ENCODE results near the gene GRK4.
"Not testable (repeated sequence)": the region's sequence is repeated elsewhere in the genome, so short reads cannot be mapped to it uniquely, and the experiment has no call there.

The GRK4 gene

DNA sequence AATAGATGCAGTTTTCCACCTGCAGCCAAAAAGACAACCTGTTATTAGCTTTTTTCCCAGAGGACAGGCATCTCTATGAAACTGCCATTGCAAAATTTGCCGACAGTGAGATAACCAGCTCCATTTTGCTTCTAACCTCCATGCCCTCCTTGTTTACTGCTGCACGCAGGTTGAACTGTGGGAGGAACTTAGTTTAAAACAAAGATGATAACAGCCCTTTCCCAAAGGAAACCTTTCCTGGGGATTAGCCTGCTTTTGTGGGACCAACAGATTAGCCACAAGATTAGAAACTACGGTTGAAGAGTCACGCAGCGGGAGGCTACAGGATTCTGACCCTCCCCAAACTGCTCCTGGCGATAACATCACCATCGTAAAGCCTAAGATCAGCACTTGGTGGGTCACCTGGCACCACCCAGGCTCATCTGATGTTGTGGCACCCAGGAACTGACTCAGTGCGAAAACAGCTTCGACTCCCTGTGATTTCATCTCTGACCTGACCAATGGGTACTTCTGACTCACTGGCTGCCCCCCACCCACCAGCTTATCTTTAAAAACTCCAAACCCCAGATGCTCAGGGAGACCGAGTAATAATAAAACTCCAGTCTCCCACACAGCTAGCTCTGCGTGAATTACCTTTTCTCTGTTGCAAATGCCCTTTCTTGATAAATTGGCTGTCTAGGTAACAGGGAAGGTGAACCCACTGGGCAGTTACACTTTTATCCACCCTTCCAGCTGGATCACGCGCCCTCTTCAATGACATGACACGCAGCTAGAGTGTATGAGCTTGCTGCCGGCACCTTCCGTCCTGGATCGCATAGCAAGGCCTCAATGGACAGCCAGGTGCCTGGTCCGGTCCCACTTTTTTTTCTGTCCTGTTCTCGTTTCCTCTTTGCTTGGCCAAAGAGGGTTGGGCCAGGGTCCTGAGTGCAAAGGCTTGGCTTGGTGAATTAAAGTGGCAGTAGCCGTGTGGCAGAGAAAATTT is 27.3 kb upstream of the GRK4 start:
- H3K27ac Mint-ChIP-seq = peak overlapping the region; percentile 94
- DNase-seq (ENCODE audit: low spot score in 2 of 2) (peak; percentile 59 to 90), ATAC-seq (peak; percentile 78)
- H3K4me1 Mint-ChIP-seq = peaks cover 62% of the 10 kb centered on the region
- H3K4me3 Mint-ChIP-seq = peak overlapping the region; percentile 98
- peaks cover 2% of the 10 kb centered on the region for H3K9me3 Mint-ChIP-seq
- peaks cover 96% of the 10 kb centered on the region for H3K36me3 Mint-ChIP-seq

DNA sequence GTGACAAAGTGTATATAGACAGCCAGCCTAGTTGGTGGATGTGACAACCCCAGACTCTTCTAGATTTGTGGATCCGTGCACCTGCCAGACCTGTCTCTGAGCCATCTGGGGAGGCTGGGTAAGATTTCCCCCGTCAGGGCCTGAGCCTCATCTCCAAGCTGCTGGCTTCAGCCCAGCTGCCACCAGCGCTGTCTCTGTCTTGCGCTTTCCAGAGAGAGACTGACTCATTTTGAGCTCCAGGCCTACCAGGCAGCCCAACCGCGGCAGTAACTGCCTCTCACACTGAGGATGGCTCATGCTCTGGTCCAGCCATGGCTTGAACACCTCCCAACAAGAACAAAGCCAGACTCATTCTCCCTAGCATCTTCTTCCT is 26.6 kb upstream of the GRK4 start:
- ATAC-seq = peak; percentile 72
- peak overlapping the region; percentile 98 for H3K4me3 Mint-ChIP-seq
- peak in 1 of 2 donors; percentile 55 for DNase-seq (ENCODE audit: low spot score in 2 of 2)
- peaks cover 96% of the 10 kb centered on the region for H3K36me3 Mint-ChIP-seq
- peaks cover 58% of the 10 kb centered on the region for H3K4me1 Mint-ChIP-seq
- H3K27ac Mint-ChIP-seq = peak overlapping the region; percentile 94
- H3K9me3 Mint-ChIP-seq = peaks cover 2% of the 10 kb centered on the region

DNA sequence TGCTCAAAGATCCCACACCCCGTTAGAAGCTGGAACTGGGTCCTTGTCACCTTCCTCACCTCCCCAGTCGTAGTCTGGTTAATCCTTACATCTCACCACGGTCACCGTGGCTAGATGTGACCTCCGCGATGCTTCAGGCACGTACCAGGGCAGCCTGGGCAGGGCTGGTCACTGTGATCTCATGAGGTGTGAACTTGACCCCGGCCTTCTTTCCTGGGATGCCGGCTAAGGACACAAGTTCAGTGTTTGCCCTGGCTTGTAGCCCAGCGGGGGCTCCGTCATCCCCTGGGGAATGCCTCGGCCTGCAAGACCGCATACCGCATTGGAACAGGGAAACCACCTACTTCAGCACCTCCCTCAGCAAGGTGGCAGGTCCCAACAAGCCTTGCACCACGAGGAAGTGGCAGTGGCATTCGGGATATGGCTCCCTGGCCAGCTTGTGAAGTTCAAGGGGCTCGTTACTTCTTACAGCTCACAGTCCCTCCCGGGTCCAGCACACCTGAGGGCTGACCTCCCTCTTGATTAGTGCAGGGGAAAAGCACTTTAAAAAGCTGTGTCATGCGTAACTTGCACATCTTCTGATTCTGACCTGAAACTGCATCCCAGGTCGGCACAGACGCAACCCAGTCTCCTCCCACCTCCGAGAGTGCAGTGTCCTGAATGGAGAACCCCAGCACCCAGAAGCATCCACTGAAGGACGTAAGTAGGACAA is 26.1 kb upstream of the GRK4 start:
- Mint-ChIP-seq H3K4me3 (peak overlapping the region; percentile 98), H3K36me3 (peaks cover 96% of the 10 kb centered on the region), H3K9me3 (peaks cover 2% of the 10 kb centered on the region), H3K4me1 (peaks cover 55% of the 10 kb centered on the region), H3K27ac (peak overlapping the region; percentile 94)
- ATAC-seq (no peak), DNase-seq (ENCODE audit: low spot score in 2 of 2) (peak; percentile 15 to 85)

DNA sequence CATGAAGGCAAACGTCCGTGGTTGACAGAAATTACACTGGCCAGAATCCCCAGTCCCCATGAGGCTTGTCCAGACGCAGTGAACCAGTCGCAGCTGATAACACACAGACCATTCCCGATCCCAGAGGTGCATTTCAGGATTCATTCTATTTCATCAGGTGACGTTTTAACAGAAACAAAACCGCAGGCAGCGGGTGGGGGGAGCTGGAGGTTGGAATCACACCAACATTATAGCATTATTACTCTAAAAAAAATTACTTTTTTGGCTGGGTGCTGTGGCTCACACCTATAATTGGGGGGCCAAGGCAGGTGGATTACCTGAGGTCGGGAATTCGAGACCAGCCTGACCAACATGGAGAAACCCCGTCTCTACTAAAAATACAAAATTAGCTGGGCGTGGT is 25.4 kb upstream of the GRK4 start:
- DNase-seq (ENCODE audit: low spot score in 2 of 2) = no peak
- ATAC-seq = no peak
- Mint-ChIP-seq H3K36me3 (peaks cover 96% of the 10 kb centered on the region), H3K27ac (peak overlapping the region; percentile 94), H3K9me3 (peaks cover 2% of the 10 kb centered on the region), H3K4me3 (peak overlapping the region; percentile 98), H3K4me1 (peaks cover 56% of the 10 kb centered on the region)

DNA sequence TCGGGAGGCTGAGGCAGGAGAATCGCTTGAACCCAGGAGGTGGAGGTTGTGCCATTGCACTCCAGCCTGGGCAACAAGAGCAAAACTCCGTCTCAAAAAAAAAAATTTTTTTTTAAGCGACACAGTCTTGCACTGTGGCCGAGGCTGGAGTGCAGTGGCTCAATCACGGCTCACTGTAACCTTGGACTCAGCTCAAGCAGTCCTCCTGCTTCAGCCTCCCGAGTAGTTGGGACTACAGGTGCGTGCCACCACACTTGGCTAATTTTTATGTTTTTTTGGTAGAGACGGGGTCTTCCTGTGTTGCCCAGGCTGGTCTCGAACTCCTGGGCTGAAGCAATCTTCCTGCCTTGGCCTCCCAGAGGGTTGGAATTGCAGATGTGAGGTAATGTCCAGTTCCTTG is 25.0 kb upstream of the GRK4 start:
- DNase-seq (ENCODE audit: low spot score in 2 of 2); ATAC-seq; H3K9me3 Mint-ChIP-seq: not testable (repeated sequence)
- Mint-ChIP-seq H3K4me3 (peak overlapping the region; percentile 98), H3K4me1 (peaks cover 57% of the 10 kb centered on the region), H3K36me3 (peaks cover 96% of the 10 kb centered on the region), H3K27ac (peak overlapping the region; percentile 94)

DNA sequence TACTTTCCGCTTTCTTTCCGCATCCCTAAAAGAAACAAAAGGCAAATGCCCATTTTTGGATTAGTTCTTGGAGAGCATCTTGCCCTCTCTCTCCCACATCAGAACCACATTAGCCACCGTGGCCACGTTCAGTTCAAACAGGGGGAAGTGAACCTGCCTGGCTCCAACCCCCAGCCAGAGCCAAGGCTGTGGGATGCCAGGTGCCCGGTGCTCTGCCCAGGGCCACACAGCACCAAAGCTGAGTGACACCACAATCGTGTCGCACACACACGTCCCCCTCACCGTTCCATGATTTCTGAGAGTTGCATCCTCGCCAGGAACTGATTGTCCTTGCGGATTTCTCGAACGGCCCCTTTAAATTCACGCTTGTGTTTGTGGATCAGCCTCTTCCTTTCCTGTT is 24.5 kb upstream of the GRK4 start:
- Mint-ChIP-seq H3K4me1 (peaks cover 61% of the 10 kb centered on the region), H3K9me3 (peaks cover 2% of the 10 kb centered on the region)
- no peak for DNase-seq (ENCODE audit: low spot score in 2 of 2)

DNA sequence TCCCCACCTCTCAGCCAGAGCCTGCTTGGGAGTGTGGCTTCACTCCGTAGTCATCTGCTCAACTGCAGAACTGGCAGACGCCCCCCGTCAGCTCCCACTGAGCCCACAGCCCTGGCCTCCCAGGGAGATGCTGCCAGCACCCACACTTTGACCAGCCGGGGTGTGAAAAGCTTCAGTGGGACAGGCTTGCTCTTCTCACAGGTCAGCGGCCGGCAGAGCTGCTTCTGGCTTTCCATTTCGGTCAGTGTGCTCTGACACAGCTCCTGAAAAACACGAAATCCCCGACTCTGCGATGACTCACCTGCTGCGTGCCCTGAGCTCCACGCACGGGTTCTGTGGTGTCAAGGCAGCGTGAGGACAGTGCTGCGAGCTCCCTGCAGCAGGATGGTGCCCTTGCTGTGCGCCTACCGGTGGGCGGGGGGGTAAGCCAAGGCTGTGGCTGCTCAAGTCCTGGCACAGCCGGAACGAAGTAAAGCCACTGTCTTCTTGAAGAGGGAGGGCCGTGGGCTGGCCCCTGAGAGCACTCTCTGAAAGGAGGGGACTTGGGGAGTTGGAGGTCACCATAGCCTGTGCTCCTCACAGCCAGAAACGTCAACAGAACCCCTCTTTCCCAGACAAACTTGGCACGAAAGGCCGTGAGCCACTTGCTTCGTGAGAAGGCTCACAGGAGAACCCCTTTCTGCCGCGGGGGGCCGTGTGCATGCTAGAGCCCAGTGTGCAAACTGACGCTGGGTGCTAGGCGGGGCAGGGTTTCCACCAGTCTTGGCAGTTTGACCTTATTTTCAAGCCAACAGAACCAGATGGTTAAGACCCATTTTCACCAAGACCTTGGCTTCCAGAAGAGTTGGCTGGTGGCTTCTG is 23.8 kb upstream of the GRK4 start:
- peaks cover 2% of the 10 kb centered on the region for H3K9me3 Mint-ChIP-seq
- peak overlapping the region; percentile 93 for H3K27ac Mint-ChIP-seq
- H3K4me1 Mint-ChIP-seq = peaks cover 67% of the 10 kb centered on the region
- ATAC-seq (no peak), DNase-seq (ENCODE audit: low spot score in 2 of 2) (peak in 1 of 2 donors; percentile 1)
- peaks cover 100% of the 10 kb centered on the region for H3K36me3 Mint-ChIP-seq
- peak overlapping the region; percentile 98 for H3K4me3 Mint-ChIP-seq

More for the DNA sequence above, 24.5 kb upstream of the GRK4 start:
- Mint-ChIP-seq H3K27ac (peak overlapping the region; percentile 93), H3K4me3 (peak overlapping the region; percentile 98), H3K36me3 (peaks cover 96% of the 10 kb centered on the region)
- ATAC-seq = no peak

DNA sequence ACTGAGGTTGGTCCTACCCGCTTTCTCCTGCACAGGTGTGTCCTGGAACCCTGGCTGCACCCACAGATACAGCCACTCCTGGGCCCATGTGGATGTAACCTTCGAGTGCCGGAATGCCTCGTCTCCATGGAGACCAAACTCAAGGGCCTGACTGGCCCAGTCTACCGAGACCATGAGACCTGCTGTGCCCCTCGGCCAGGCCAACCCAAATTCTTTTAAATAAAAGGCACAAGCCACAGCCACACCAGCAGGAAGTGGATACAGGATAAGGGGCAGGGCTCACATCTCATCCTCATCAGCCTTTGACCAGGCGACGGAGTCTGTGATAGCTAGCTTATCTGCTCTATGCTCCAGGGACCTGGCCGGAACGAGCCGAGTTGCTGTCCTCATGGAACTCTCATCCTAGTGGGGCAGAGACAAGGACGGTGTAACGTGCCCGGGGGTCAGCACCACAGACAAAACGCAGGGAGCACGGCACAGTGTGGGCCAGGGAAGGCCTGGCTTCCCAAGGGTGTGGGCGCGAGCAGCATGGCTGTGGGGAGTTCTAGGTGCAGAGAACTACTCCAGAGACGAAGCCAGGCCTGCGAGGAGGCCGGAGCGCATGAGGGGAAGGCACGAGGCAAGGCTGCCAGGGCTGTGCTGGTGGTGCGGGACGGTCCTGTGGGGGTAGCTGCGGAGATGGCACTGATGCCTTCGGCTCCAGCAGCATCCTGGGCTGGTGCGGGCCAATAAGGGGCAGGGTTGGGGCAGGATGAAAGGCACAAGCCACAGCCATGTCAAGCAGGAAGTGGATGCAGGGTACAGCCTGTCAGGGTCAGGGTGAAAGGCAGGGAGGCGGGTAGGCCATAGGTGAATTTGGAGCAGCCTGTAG is 22.9 kb upstream of the GRK4 start:
- H3K4me1 Mint-ChIP-seq = peaks cover 72% of the 10 kb centered on the region
- peaks cover 2% of the 10 kb centered on the region for H3K9me3 Mint-ChIP-seq
- peaks cover 100% of the 10 kb centered on the region for H3K36me3 Mint-ChIP-seq
- peak in 1 of 2 donors; percentile 3 for DNase-seq (ENCODE audit: low spot score in 2 of 2)
- peak overlapping the region; percentile 98 for H3K4me3 Mint-ChIP-seq
- no peak for ATAC-seq
- H3K27ac Mint-ChIP-seq = peak overlapping the region; percentile 93

DNA sequence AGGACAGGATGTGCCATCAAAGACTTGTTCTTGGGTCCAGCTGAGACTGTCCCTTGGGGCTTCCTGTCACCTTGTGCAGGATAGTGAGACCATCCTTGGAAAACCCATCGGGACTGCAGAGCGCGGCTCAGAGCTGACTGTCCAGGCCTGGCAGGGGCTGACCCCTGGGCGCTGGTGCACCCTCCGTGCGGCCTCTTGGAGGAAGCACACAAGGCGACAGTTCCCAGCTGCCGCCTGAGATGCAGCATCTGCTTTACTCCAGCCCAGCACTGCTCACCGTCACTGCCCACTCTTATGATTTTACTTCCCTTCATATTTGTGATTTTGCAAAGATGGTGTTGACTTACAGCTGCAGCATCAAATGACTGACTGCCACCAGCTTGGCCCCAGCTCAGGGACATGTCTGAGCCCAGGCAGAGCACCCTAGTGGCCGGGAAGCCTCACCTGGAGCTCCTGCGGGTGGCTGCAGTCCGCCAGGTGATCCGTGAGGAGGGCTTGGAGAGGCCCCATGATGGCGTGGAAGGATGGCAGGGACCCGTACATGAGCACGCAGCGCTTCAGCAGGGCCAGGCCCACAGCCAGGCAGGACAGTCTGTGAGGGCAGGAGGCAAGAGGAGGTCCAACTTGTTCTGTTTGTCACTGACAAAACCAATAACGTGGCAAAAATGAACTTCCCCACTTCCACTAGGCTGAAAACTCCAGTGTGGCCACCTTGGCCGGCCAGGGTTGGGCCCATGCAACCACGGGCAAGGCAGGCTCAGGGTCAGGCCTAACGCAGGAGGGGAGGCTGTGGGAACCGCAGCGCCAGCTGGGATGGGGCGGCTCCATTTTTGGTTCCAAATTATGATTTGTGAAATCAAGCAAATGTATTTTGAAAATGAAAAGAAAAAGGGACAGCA is 22.0 kb upstream of the GRK4 start:
- DNase-seq (ENCODE audit: low spot score in 2 of 2) = no peak
- H3K9me3 Mint-ChIP-seq = peaks cover 2% of the 10 kb centered on the region
- no peak for ATAC-seq
- H3K36me3 Mint-ChIP-seq = peaks cover 100% of the 10 kb centered on the region
- peaks cover 75% of the 10 kb centered on the region for H3K4me1 Mint-ChIP-seq
- peak overlapping the region; percentile 93 for H3K27ac Mint-ChIP-seq
- H3K4me3 Mint-ChIP-seq = peak overlapping the region; percentile 65

DNA sequence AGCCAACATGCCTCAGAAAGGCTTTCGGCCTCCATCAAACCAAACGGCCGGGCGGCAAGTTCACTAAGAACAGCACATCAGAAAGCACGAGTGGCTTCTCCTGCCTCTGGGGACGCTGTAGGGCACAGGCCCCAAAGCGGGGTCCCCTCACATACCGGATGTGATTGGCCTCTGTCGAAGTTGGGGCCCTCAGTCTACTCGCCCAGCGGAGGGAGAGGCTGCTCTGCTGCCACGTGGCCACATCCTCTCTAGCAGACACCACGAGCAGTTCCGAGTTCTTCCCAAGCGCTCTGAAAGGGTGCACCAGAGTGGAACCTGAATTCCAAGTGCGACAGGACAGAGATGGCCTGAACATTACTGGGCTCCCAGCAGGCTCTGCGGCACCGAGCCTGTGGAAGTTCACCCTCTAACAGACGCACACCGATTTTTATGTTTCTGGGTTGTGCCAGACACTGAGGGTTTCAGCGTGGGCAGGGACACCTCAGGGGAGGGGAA is 21.3 kb upstream of the GRK4 start:
- ATAC-seq = peak; percentile 39
- Mint-ChIP-seq H3K36me3 (peaks cover 100% of the 10 kb centered on the region), H3K4me1 (peaks cover 73% of the 10 kb centered on the region), H3K27ac (peak overlapping the region; percentile 93), H3K9me3 (peaks cover 2% of the 10 kb centered on the region), H3K4me3 (peak overlapping the region; percentile 65)
- DNase-seq (ENCODE audit: low spot score in 2 of 2) = peak in 1 of 2 donors; percentile 71

DNA sequence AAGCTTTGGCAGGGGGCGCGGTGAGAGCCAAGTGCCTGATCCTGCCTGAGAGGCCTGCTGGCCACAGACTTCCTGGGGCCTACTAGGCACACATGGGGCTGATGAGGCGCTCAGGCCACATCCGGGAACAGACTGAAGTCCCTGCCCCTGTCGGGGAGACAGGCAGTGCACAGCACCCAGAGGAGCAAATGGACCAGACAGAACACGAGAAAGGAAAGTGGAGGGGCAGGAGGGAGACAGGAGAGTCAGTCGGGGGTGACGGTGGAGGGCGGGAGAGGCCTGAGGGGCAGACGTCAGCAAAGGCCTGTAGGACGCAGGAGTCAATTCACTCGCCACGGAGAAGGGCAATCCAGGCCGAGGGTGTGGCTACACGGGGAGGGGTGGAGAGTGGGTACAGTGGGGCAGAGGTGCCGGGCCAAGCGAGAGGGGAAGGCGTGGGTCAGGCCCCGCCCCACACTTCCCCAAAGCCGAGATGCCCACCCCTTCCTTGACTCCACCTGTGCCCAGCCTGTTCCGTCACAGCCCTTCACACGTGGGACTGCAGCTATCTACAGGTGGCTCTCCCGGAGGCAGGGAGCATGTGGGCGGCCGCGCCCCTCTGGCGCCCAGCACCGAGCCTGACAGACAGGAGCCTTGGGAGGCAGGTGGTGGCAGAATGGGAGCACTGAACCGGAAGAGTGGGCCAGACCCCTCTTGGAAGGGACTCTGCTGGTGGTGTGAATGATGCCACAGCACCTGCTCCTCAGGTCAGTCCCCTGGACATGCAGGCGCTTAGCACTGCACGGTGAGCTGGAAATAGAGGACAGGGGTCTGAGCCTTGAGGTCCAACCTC is 20.6 kb upstream of the GRK4 start:
- DNase-seq (ENCODE audit: low spot score in 2 of 2) (peak in 1 of 2 donors; percentile 80), ATAC-seq (peak; percentile 69)
- peak overlapping the region; percentile 93 for H3K27ac Mint-ChIP-seq
- peaks cover 69% of the 10 kb centered on the region for H3K4me1 Mint-ChIP-seq
- peaks cover 2% of the 10 kb centered on the region for H3K9me3 Mint-ChIP-seq
- peaks cover 100% of the 10 kb centered on the region for H3K36me3 Mint-ChIP-seq
- H3K4me3 Mint-ChIP-seq = peak overlapping the region; percentile 65

DNA sequence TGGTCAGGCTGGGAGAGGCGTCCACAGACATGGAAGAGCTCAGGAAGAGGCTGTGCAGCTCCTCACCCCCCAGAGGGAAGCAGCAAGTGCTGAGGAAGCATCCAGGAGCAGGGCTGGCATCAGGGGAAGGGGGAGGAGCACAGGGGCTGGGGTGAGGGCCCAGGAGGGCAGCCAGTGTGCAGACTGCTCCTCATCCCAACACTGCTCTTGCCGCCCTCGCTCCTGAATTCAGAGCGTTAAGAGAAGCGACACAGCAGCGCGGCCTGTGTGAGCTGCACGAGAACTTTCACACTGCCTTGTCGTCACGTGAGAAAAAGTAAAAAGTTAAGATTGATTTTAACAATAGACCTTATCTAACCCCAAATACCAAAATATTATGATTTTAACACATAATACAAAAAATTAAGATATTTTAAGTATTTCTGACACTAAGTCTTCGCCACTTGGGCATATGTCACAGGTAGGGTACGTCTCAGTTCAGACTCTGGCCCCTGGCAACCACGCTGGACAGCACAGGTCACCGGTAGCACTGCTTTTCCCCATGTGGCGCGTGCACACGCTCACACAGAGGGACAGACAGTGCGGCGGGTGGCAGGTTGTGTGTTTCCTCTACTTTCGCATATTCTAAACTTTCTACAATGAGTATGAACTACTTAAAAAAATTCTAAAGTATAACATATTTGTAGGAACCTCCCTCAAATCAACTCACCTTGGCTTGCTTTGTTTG is 19.8 kb upstream of the GRK4 start:
- H3K9me3 Mint-ChIP-seq = peaks cover 2% of the 10 kb centered on the region
- H3K27ac Mint-ChIP-seq = peak overlapping the region; percentile 93
- H3K36me3 Mint-ChIP-seq = peaks cover 100% of the 10 kb centered on the region
- H3K4me3 Mint-ChIP-seq = peak overlapping the region; percentile 65
- H3K4me1 Mint-ChIP-seq = peaks cover 71% of the 10 kb centered on the region
- ATAC-seq = no peak
- no peak for DNase-seq (ENCODE audit: low spot score in 2 of 2)

Data from stimulated activated effector memory CD8-positive, alpha-beta T cell treated with anti-CD3 and anti-CD28 coated beads, Interleukin-12 subunit alpha, Interleukin-12 subunit beta, amount 100 ng/mL, for 72 hours (primary cell).